Activated naive CD4-positive, alpha-beta T cell treated with anti-CD3 and anti-CD28 coated beads for 36 hours (primary cell): ENCODE measurements around the gene MEGF10. TPM values are rescaled to one million over a fixed set of nuclear protein-coding genes. Genes with fewer than 3 reads are reported as not detected.

Source experiments
- CTCF ChIA-PET: fragments of 350-600 bp; sonication (Branson Sonifier 250); formaldehyde crosslinking; loops from one replicate; lab custom pipeline; 2021; ENCODE audit warnings: antibody characterized with exemption; lab: Charles Lee
- DNase-seq: peaks from one replicate; pipeline ENCODE4 v3.0.0-alpha.2; 2020
- H3K27ac Mint-ChIP-seq: one replicate; pipeline ENCODE4 v1.8.0; 2021; ENCODE audit warnings: mild to moderate bottlenecking, mixed read lengths
- H3K27me3 Mint-ChIP-seq: one replicate; pipeline ENCODE4 v1.8.0; 2021; ENCODE audit warnings: low read depth, mixed read lengths
- H3K36me3 Mint-ChIP-seq: one replicate; pipeline ENCODE4 v1.8.0; 2021; ENCODE audit warnings: low read depth, mixed read lengths
- H3K4me1 Mint-ChIP-seq: one replicate; pipeline ENCODE4 v1.8.0; 2021; ENCODE audit warnings: low read depth, mixed read lengths
- H3K4me3 Mint-ChIP-seq: one replicate; pipeline ENCODE4 v1.8.0; 2021; ENCODE audit warnings: mild to moderate bottlenecking, moderate library complexity, mixed read lengths
- H3K9me3 Mint-ChIP-seq: one replicate; pipeline ENCODE4 v1.8.0; 2021; ENCODE audit warnings: mixed read lengths
- intact Hi-C: fragments of 100-400 bp; cut with micrococcal nuclease; formaldehyde crosslinking; loops from one replicate; pipeline ENCODE4 v1.15.1; 2023
- total RNA-seq, 2 experiments: library from RNA; stranded (reverse); gene quantifications; one replicate each; pipeline ENCODE4 v1.2.3, GENCODE V29; 2021

The MEGF10 gene
- total RNA-seq, 2 experiments from 2014 or later, result not detected

DNA sequence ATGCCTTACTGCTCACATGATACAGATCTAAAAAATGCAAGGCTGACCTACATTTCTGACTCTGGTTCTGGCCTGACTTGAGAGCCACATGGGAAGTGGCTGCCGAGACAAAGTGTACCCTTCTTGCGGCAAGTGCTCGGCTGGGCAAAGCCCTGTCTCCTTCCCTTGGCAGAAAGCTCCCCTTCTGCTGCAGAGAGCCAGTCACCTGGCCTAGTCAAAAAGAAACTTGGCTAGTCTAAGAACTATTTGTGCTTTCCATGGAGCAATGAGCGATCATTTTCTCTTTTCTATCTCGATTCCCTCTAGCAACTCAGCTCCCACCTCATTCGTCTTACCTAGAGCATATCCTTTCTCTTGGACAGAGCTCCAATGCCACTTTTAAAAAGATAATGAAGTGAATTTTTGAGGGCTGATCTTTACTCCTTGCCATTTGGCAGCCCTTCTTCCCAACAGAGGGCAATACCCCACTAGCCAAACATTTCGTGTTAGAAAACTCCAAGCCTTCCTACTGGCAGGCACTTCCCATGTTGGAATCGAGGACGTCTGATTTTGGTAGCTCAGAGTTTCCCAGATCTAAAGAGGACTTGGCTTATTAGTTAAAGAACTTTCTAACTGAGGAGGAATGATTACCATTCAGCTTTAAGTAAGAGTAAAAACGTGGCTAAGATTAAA is 118.8 kb downstream of the MEGF10 start:
- no peaks in the 10 kb centered on the region for H3K36me3 Mint-ChIP-seq
- CTCF ChIA-PET, result interaction anchor here (0.7 kb wide), 1 partner anchor 9 kb away, joined by 3 read pairs; no protein-coding TSS in a partner anchor
- no peaks in the 10 kb centered on the region for H3K4me1 Mint-ChIP-seq
- H3K27ac Mint-ChIP-seq, result no peak overlapping the region
- H3K9me3 Mint-ChIP-seq, result no peaks in the 10 kb centered on the region
- intact Hi-C loops, result no loop called here
- no peak for DNase-seq
- no peak overlapping the region for H3K4me3 Mint-ChIP-seq
- peaks cover 9% of the 10 kb centered on the region for H3K27me3 Mint-ChIP-seq

DNA sequence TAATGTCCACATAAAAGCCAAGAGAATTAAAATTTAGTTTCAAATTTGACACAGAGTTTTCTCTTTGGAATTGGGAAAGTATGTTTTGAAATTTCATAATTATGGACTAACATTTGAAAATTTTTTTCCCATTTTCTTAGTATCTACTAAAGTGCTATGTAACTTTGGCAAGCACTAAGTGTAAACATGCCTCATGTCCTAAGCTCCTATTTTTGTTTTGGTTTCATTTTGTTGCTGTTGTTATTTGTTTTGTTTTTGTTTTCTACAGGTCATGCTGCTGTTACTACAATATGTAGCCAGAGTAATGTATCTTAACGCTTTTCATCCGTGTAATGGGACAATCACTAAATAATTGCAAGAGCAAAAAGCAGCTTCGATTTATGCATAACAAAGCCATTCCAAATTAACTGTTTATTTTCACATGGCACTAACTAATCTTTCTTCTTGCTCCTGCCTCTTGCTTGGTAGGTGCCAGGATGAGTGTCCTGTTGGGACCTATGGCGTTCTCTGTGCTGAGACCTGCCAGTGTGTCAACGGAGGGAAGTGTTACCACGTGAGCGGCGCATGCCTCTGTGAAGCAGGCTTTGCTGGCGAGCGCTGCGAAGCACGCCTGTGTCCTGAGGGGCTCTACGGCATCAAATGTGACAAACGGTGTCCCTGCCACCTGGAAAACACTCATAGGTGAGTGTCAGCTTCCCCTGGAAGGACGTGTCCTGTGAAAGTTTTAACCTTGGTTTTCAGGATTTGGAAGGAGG is 119.5 kb downstream of the MEGF10 start:
- peaks cover 11% of the 10 kb centered on the region for H3K27me3 Mint-ChIP-seq
- CTCF ChIA-PET, result no interaction called here
- no peaks in the 10 kb centered on the region for H3K36me3 Mint-ChIP-seq
- H3K27ac Mint-ChIP-seq, result no peak overlapping the region
- no peaks in the 10 kb centered on the region for H3K9me3 Mint-ChIP-seq
- no peak overlapping the region for H3K4me3 Mint-ChIP-seq
- DNase-seq, result no peak
- H3K4me1 Mint-ChIP-seq, result no peaks in the 10 kb centered on the region
- intact Hi-C loops, result no loop called here

DNA sequence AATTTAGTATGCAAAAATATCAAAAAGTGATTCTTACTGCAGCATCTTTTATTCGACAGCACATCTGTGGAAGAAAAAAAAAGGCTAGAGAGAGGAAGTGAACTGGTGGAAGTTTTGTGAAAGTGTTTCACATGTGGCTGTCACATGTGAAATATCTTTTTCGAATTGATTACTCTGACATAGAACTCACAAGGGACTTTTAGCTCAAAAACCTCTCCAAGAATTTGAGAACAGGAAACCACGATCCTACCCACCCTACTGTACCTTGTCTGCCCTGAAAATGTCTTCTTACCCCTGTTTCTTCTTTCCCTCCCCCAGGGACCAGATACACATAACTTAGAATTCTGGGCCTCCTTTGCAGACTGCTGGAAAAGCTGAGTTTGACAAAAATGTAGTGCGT is 120.4 kb downstream of the MEGF10 start:
- intact Hi-C loops, result no loop called here
- Mint-ChIP-seq H3K4me1 (no peaks in the 10 kb centered on the region), H3K9me3 (no peaks in the 10 kb centered on the region), H3K27ac (no peak overlapping the region), H3K36me3 (no peaks in the 10 kb centered on the region), H3K27me3 (peaks cover 11% of the 10 kb centered on the region), H3K4me3 (no peak overlapping the region)
- CTCF ChIA-PET, result no interaction called here
- DNase-seq, result no peak

DNA sequence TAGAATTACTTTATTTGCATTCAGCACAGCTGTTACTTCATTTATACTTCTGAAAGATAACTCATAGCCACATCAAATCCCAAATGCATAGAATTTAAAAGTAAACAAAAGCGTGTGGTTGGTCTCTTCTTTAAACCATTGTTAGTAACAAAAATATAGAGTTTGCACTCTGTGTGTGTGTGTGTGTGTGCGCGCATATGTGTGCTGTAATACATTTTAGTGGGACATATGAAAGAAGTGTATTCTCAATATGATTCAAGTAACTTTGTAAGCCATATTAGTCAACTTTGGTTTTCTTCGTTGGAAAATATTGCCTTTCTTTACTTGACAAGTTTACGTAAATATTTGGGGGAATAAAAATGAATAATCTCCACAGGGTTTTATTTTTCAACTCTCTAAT is 120.8 kb downstream of the MEGF10 start:
- H3K4me1 Mint-ChIP-seq, result no peaks in the 10 kb centered on the region
- H3K36me3 Mint-ChIP-seq, result no peaks in the 10 kb centered on the region
- intact Hi-C loops, result no loop called here
- no peak for DNase-seq
- CTCF ChIA-PET, result interaction anchor here (0.7 kb wide), 1 partner anchor 1114 kb away, joined by 3 read pairs; no protein-coding TSS in a partner anchor
- H3K27ac Mint-ChIP-seq, result no peak overlapping the region
- H3K4me3 Mint-ChIP-seq, result no peak overlapping the region
- H3K9me3 Mint-ChIP-seq, result no peaks in the 10 kb centered on the region
- peaks cover 8% of the 10 kb centered on the region for H3K27me3 Mint-ChIP-seq

GRCh38 chr5:127412698-127413097 is 122.1 kb downstream of the MEGF10 start:
- intact Hi-C loops, result no loop called here
- Mint-ChIP-seq H3K27me3 (peaks cover 8% of the 10 kb centered on the region), H3K4me3 (no peak overlapping the region), H3K4me1 (no peaks in the 10 kb centered on the region), H3K27ac (no peak overlapping the region), H3K36me3 (no peaks in the 10 kb centered on the region), H3K9me3 (no peaks in the 10 kb centered on the region)
- CTCF ChIA-PET, result no interaction called here
- DNase-seq, result no peak

- no peaks in the 10 kb centered on the region for H3K4me1 Mint-ChIP-seq
- CTCF ChIA-PET, result interaction anchor here (0.7 kb wide), 1 partner anchor 108 kb away, joined by 4 read pairs; no protein-coding TSS in a partner anchor
- H3K36me3 Mint-ChIP-seq, result no peaks in the 10 kb centered on the region
- H3K27me3 Mint-ChIP-seq, result peaks cover 5% of the 10 kb centered on the region
- H3K4me3 Mint-ChIP-seq, result no peak overlapping the region
- H3K9me3 Mint-ChIP-seq, result no peaks in the 10 kb centered on the region
- intact Hi-C loops, result no loop called here
- no peak for DNase-seq
- no peak overlapping the region for H3K27ac Mint-ChIP-seq
Observed at GRCh38 chr5:127415034-127415433, 124.4 kb downstream of the MEGF10 start.

GRCh38 chr5:127416906-127417305 is 126.3 kb downstream of the MEGF10 start:
- Mint-ChIP-seq H3K36me3 (no peaks in the 10 kb centered on the region), H3K4me1 (no peaks in the 10 kb centered on the region), H3K4me3 (no peak overlapping the region), H3K27ac (no peak overlapping the region), H3K27me3 (peaks cover 3% of the 10 kb centered on the region), H3K9me3 (no peaks in the 10 kb centered on the region)
- intact Hi-C loops, result no loop called here
- CTCF ChIA-PET, result no interaction called here
- DNase-seq, result no peak

DNA sequence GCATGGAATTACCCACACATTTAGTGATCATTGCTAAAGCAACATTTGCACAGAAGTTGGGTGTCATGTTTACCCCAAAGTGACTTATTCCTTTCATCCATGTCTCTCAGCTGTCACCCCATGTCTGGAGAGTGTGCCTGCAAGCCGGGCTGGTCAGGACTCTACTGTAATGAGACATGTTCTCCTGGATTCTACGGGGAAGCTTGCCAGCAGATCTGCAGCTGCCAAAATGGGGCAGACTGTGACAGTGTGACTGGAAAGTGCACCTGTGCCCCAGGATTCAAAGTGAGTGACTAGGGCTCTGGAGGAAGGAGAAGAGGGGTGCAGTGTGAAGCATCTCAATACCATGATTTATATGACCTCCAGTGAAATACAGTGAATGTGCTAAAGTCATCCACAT is 126.9 kb downstream of the MEGF10 start:
- Mint-ChIP-seq H3K4me1 (no peaks in the 10 kb centered on the region), H3K27ac (no peak overlapping the region), H3K27me3 (peaks cover 3% of the 10 kb centered on the region), H3K36me3 (no peaks in the 10 kb centered on the region), H3K9me3 (no peaks in the 10 kb centered on the region), H3K4me3 (no peak overlapping the region)
- DNase-seq, result no peak
- CTCF ChIA-PET, result no interaction called here
- intact Hi-C loops, result no loop called here

GRCh38 chr5:127418367-127418766 is 127.8 kb downstream of the MEGF10 start:
- CTCF ChIA-PET, result no interaction called here
- Mint-ChIP-seq H3K4me1 (no peaks in the 10 kb centered on the region), H3K36me3 (no peaks in the 10 kb centered on the region), H3K27me3 (peaks cover 3% of the 10 kb centered on the region), H3K4me3 (no peak overlapping the region), H3K9me3 (no peaks in the 10 kb centered on the region), H3K27ac (no peak overlapping the region)
- intact Hi-C loops, result no loop called here
- no peak for DNase-seq

DNA sequence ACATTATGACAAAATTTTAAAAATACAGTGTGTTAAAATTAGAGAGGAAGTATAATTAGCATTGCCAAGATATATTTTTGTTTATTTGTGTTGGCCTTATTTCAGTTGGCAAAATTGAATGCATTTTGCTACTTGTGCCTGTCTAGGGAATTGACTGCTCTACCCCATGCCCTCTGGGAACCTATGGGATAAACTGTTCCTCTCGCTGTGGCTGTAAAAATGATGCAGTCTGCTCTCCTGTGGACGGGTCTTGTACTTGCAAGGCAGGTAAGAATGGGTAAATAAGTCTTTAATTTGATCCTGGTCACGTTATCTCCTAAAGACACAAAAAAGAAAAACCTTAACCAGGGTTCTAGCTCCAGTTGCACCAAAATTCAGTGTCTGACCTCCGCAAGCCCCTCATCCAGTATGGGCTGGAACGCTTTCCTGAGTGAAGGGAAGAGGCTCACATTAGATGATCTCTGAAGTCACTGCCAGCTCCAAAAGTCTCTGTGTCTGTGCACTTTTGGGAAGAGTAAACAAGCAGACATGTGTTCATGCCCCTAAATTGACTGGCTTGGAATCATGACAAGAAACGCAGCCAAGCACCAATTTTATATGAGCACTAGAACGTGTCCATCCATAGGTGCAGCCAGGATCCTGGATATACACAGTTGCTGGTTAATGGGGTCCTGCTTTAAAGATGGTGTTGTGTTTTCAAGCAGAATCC is 128.5 kb downstream of the MEGF10 start:
- no peaks in the 10 kb centered on the region for H3K4me1 Mint-ChIP-seq
- no peak for DNase-seq
- intact Hi-C loops, result no loop called here
- CTCF ChIA-PET, result no interaction called here
- H3K4me3 Mint-ChIP-seq, result no peak overlapping the region
- no peak overlapping the region for H3K27ac Mint-ChIP-seq
- H3K36me3 Mint-ChIP-seq, result no peaks in the 10 kb centered on the region
- no peaks in the 10 kb centered on the region for H3K9me3 Mint-ChIP-seq
- peaks cover 3% of the 10 kb centered on the region for H3K27me3 Mint-ChIP-seq

DNA sequence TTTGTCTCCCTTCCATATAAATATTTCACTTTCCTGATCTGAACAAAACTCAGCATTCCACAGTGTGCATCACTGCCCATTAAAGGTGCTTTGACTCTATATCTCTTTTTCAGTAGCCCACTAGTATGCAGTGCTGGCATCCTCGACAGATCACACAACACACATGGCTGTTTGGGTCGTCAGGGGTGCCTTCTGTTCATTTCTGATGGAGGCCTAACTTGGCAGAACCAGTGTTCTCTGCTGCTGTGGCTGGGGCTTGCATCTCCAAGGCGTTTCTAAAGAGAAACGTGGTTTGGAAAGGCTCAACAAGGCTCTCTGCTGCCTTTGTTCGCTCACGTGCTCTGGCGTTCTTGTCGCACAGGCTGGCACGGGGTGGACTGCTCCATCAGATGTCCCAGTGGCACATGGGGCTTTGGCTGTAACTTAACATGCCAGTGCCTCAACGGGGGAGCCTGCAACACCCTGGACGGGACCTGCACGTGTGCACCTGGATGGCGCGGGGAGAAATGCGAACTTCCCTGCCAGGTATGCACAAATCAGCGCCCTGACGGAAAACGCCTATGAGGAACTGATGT is 129.2 kb downstream of the MEGF10 start:
- Mint-ChIP-seq H3K9me3 (no peaks in the 10 kb centered on the region), H3K4me1 (no peaks in the 10 kb centered on the region), H3K36me3 (no peaks in the 10 kb centered on the region), H3K4me3 (no peak overlapping the region), H3K27me3 (peaks cover 2% of the 10 kb centered on the region), H3K27ac (no peak overlapping the region)
- no peak for DNase-seq
- intact Hi-C loops, result no loop called here
- CTCF ChIA-PET, result no interaction called here

GRCh38 chr5:127420758-127421157 is 130.2 kb downstream of the MEGF10 start:
- H3K36me3 Mint-ChIP-seq, result no peaks in the 10 kb centered on the region
- no peak for DNase-seq
- CTCF ChIA-PET, result no interaction called here
- H3K27ac Mint-ChIP-seq, result no peak overlapping the region
- intact Hi-C loops, result no loop called here
- no peaks in the 10 kb centered on the region for H3K9me3 Mint-ChIP-seq
- no peak overlapping the region for H3K4me3 Mint-ChIP-seq
- H3K27me3 Mint-ChIP-seq, result peaks cover 2% of the 10 kb centered on the region
- no peaks in the 10 kb centered on the region for H3K4me1 Mint-ChIP-seq
